GM03348 (cell line): ENCODE measurements around the gene TRIM66.

ENCODE experiments used
- DNase-seq: peaks from one replicate; pipeline ENCODE4 v3.0.0; 2012; ENCODE audit warnings: low spot score

Gene TRIM66, protein sequence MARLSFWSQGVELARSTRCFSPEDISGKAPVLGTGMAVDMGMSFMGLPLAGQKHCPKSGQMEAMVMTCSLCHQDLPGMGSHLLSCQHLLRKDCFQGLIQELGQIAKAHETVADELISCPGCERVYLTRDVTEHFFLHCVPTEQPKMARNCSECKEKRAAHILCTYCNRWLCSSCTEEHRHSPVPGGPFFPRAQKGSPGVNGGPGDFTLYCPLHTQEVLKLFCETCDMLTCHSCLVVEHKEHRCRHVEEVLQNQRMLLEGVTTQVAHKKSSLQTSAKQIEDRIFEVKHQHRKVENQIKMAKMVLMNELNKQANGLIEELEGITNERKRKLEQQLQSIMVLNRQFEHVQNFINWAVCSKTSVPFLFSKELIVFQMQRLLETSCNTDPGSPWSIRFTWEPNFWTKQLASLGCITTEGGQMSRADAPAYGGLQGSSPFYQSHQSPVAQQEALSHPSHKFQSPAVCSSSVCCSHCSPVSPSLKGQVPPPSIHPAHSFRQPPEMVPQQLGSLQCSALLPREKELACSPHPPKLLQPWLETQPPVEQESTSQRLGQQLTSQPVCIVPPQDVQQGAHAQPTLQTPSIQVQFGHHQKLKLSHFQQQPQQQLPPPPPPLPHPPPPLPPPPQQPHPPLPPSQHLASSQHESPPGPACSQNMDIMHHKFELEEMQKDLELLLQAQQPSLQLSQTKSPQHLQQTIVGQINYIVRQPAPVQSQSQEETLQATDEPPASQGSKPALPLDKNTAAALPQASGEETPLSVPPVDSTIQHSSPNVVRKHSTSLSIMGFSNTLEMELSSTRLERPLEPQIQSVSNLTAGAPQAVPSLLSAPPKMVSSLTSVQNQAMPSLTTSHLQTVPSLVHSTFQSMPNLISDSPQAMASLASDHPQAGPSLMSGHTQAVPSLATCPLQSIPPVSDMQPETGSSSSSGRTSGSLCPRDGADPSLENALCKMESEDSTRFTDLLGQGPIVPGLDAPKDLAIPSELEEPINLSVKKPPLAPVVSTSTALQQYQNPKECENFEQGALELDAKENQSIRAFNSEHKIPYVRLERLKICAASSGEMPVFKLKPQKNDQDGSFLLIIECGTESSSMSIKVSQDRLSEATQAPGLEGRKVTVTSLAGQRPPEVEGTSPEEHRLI (N-terminal part only)

DNA sequence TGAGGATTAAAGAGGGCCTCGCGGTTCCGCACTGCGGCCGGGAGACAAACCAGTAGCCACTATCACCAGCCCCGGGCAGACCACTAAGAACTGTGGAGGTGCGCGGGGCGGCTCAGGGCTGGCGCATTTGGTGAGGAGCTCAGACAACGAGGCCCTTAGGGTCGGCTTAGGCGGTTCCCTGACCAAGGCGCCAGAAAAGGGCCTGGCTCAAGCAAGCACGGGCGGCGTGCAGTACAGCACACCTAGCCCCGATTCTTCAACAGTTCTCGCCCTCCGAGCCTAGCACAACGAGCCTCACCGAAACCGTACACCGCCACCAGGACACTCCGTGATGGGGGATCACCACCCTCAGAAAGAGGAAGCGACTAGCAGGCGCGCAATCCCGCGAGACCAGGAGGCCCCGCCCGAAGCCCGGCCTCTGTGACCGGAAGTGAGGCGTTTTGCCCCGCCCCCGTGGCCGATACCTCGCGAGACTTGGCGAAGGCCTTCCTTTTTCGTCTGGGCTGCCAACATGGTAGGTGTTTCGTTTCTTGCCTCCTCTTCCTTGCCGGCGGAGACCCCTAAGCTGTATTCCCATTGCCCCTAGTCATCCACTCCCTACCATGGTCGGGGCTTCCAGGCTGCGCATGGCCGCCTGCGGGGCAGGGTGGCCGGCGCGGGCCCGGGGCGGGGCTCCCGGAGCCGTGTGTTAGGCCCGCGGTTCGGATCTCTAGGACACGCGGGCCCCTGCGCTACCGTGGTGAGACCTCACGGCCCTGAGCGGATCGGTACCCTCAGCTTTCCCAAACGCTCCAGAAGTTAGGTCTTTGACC lies at the start of gene TRIM66, which contains the start of gene RPL27A:
TRIM66 (minus strand) TSS at position 363 of the 812 bp plus-strand sequence. CDS start 10,391 bp downstream, outside the sequence.
RPL27A (plus strand) TSS at position 490 of the 812 bp plus-strand sequence; CDS start at position 512, 22 bp downstream.
- DNase-seq: peak; percentile 95

GRCh38 chr11:8731647-8732323 lies 49.3 kb upstream of the TRIM66 start:
- DNase-seq: no peak

DNA sequence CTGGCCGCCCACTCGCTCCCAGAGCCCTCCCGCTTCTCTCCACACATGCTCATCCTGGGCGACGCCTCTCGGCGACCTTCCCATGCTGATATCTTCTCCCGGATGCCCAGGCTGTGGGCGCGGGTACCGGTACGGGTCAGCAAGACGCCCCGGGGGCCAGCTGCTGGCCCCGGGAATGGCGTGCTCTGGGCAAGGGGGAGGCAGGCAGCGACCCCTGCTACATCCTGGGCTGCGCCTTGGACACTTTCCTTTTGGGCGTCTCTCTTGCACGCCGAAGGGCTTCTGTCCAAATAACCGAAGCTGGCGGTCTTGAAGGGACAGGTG lies 48.2 kb upstream of the TRIM66 start:
- no peak for DNase-seq

DNA sequence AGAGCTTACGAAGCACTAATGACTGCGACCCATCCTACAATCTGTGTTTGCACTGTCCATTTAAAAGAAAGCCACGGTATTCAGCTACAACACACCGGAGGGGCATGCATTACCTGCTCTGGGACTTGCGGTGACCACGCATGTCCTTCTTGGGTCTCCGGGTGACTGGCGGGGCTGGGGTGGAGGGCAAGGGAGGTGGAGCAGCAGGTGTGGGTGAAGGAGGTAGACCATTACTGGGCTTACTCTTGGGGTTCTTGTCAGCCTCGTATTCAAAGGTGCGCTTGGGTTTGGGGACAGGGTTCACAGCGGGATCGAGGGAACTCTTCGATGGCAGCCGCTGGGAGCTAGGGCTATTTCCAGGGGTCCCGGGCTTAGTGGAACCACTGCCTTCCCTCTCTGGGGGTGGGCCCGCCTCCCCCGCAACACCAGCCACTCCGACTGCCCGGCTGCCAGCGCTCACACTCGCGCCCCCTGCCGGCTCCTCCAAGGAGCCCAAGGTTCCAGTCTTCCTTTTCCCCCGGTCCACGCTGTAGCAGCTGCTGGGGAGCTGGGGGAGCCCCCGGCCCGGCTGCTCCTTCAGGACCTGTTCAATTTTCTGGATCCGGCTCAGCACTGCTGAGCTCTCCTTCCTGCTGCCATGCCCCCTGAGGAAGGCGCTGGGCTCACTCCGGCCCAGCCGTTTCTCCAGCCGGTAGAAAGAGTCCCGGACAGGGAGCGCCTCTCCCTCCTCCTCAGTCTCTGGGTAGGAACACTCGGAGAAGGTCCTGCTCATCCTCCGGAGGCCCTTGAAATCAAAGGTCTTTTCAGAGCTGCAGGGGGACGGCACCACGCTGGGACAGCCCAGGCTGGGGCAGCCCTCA lies 47.6 kb upstream of the TRIM66 start:
- DNase-seq: no peak

- no peak for DNase-seq
These were observed 46.6 kb upstream of the TRIM66 start for GRCh38 chr11:8729067-8729466.

DNA sequence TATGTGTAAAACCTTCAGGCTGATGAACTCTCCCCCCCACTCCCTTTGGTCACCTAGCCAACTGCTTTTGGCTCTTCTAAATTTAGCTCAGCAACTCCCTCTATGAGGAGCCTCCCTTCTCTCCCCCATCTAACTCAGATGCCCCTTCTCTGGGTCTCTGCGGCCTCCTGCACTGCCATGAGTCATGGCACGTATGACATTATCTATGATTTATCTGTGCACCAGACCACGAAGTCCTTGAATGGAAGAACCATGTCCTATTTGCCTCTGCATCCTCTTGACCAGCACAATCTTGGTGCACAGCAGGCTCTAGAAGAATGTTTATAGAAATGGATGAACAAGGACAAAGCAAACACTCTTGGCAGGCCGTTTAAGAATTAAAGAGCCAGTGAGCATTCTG lies 46.1 kb upstream of the TRIM66 start:
- DNase-seq: no peak

GRCh38 chr11:8726395-8726794 lies 43.9 kb upstream of the TRIM66 start:
- DNase-seq: no peak

- DNase-seq: no peak
These were observed 42.2 kb upstream of the TRIM66 start for GRCh38 chr11:8724682-8725081.

DNA sequence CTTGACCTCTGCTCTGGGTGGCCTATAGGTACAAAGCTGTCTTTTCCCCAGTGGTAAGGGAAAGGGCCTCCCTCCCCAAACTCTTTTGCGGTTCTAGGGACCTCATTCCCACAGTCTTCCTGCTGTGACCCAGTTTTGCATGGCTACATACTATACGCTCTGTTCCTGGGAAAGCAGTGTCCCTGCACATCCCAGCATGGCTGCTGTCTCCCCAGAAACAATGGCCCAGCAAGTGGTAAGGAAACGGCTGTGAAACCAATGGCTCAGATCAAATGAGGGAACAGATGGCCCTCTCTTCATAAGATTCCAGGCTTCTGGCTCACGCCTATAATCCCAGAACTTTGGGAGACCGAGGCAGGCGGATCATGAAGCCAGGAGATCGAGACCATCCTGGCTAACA lies 41.2 kb upstream of the TRIM66 start:
- no peak for DNase-seq

DNA sequence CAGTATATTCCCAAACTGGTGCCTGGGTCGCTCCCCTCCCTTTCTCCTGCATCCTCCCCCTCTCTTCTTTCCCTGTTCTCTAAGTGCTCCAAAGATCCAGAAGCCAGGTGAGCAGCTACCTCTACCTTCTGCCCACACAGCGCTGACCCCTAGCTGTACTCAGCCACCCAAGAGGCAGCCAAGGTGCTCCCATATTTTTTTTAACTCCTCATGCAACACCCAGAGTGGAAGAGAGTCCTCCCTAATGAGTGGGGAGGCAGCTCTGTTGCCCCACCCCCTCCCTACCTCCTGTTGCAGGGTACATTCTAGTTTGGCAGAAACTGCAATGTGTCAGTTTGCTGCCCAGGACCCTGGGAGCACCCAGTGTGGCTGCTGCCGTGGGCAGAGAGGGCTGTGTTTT lies 40.3 kb upstream of the TRIM66 start:
- no peak for DNase-seq

- DNase-seq: peak; percentile 65
These were observed 39.4 kb upstream of the TRIM66 start for GRCh38 chr11:8721609-8722500.

DNA sequence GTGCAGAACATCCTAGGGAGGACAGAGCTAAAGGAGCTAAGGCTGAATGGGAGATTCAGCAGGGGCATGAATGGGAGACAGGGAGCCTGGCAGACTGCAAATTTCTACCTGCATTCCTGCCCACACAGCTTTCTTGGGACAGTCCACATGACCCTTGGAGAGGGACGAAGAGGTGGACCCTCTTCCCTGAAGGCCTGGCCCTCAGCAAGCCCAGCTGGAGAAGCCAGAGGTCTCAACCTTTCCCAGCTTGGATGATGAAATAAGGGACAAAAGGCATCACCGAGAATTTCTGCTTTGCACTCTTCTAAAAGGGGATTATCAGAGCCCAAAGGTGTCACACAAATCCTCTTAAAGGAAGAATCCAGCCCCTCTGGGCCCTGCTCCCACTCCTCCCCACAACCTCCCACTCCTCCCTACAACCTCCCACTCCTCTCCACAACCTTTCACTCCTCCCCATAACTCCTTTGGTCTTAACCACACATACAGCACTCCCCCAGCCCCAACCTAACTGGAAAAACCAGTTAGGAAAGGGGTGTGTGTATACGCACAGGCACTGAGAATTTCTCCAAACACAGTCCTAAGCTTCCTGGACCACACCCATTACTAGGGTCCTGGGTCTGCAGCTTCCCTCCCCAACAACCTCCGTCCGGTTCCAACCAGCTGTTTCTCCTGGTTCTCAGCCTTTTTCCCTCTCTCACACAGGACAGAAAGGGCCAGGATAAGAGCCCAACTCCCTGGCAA lies 38.6 kb upstream of the TRIM66 start:
- no peak for DNase-seq

GRCh38 chr11:8720352-8720751 lies 37.9 kb upstream of the TRIM66 start:
- peak; percentile 43 for DNase-seq

- no peak for DNase-seq
These were observed 37.3 kb upstream of the TRIM66 start for GRCh38 chr11:8719721-8720120.

DNA sequence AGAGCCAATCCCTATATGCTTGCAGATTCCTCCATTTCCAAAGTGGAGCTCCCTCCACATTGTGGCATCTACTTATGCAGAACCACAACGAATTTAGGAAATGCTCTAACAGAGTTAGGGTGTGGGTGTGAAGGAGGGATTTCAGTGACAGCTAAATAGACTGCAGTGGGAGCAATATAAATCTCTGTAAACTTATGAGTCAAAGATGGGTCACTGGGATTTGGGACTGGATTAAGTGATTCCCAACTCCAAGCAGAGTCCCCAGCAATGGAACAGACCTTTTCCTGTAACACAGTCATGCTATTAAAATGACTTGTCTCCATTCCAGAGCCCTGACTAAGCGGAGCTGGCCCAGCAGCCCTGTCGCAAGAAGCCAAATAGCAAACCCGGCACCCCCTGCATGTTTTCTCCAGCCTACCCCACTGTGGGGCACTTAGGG lies 36.8 kb upstream of the TRIM66 start:
- peak; percentile 89 for DNase-seq

DNA sequence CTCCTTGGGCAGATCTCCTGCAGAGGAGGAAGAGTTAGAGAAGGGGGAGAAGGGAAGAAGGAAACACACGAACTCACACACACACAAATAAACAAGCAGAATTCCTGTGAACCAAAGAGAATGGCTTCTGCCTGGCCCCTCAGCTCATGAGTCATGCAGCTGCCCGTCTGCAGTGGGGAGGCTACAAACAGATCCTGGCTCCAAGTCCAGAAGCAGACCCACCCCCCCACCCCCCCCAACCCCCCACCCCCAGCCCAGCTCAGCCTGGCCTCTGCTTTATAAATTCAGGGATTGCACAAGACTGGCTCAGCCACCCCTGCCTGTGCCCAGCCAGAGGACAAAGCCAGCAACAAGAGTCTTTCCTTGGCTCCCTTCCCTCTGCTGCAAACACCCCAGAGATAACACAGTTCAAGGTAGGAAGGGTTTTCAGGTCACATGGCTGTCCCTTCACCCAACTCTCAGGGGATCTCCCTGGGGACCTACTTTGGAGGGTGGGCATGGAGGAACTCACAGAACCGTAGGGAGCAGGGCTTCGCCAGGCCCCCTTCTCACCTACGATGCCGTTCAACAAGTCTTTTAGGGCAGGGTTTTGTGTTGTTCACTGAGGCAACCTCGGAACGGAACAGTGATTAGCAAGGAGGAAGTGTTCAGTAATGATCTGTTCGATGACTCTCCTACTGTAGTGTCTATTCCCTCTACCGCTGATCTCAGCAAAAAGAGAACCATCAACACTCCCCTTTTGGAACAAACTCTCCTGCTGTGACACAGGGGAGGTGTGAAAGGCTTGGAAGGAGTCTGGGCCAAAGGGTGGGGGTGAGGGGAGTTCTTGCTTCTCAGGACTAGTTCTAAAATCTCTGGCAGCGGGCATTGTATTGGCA lies 35.6 kb upstream of the TRIM66 start:
- DNase-seq: peak; percentile 80

DNA sequence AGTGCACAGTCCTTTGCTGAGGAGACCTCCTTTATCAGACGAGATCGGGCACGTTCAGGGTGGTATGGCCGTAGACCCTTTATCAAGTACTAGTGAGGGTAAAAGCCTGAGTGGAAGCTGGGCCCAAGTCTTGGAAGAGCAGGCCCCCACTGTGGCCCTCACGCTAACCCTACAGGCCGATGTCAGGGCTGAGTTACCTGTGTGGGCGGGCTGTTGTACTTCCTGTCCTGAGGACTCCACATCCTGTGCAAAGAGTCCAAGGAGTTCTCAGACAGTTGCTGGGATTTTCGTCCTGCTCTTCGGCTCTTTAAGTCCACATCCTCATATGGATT lies 35.0 kb upstream of the TRIM66 start:
- DNase-seq: no peak
